OCI-LY1 (cell line): ENCODE data around the gene BIN2.

Experiments used
- H2AFZ ChIP-seq: fragments of 200-600 bp; sonication (generic), shearing (Covaris generic); 2 replicates; pipeline ENCODE4 v1.6.0; 2014; ENCODE audit warnings: antibody characterized with exemption, mild to moderate bottlenecking, low read length
- H3F3A ChIP-seq: fragments of 200-600 bp; sonication (generic), shearing (Covaris generic); 2 replicates; pipeline ENCODE4 v1.6.0; 2014; ENCODE audit warnings: mild to moderate bottlenecking, antibody characterized with exemption, low read length, moderate library complexity; ENCODE audit not compliant: insufficient read depth
- H3K27ac ChIP-seq: fragments of 200-600 bp; sonication (generic); 2 replicates; pipeline ENCODE4 v1.5.1; 2014; ENCODE audit warnings: low read length, mixed run types, mild to moderate bottlenecking, low read depth; ENCODE audit not compliant: poor library complexity, severe bottlenecking
- H3K27me3 ChIP-seq: fragments of 200-600 bp; sonication (generic); 2 replicates; pipeline ENCODE4 v1.6.0; 2014; ENCODE audit warnings: antibody characterized with exemption, mild to moderate bottlenecking, low read length, moderate library complexity; ENCODE audit not compliant: insufficient read depth
- H3K36me3 ChIP-seq: fragments of 200-600 bp; sonication (generic); 2 replicates; pipeline ENCODE4 v1.6.1; 2014; ENCODE audit warnings: mild to moderate bottlenecking, antibody characterized with exemption, low read length, moderate library complexity, mixed read lengths; ENCODE audit not compliant: insufficient read depth
- H3K4me1 ChIP-seq: fragments of 200-600 bp; sonication (generic); 2 replicates; pipeline ENCODE4 v1.5.1; 2014; ENCODE audit warnings: mild to moderate bottlenecking, low read length, moderate library complexity; ENCODE audit not compliant: insufficient read depth, severe bottlenecking
- H3K4me2 ChIP-seq: fragments of 200-600 bp; sonication (generic), shearing (Covaris generic); 2 replicates; pipeline ENCODE4 v1.6.1; 2014; ENCODE audit warnings: low read length
- H3K4me3 ChIP-seq: fragments of 200-600 bp; sonication (generic); 2 replicates; pipeline ENCODE4 v1.5.1; 2014; ENCODE audit warnings: low read length, low read depth, mild to moderate bottlenecking, mixed read lengths; ENCODE audit not compliant: poor library complexity, severe bottlenecking
- H3K79me2 ChIP-seq: fragments of 200-600 bp; shearing (Covaris generic); 2 replicates; pipeline ENCODE4 v1.6.1; 2016; ENCODE audit warnings: mixed run types, low read length, mixed read lengths; ENCODE audit not compliant: insufficient read depth
- H3K9ac ChIP-seq: fragments of 200-600 bp; sonication (generic), shearing (Covaris generic); 2 replicates; pipeline ENCODE4 v1.6.1; 2014; ENCODE audit warnings: mild to moderate bottlenecking, low read length, mixed read lengths
- H3K9me2 ChIP-seq: fragments of 200-600 bp; sonication (generic), shearing (Covaris generic); 2 replicates; pipeline ENCODE4 v1.6.1; 2014; ENCODE audit warnings: low read depth, mild to moderate bottlenecking, low read length, mixed read lengths
- H3K9me3 ChIP-seq: fragments of 200-600 bp; shearing (Covaris generic); 2 replicates; pipeline ENCODE4 v1.6.1; 2014; ENCODE audit warnings: low read length, mixed read lengths
- H4K20me1 ChIP-seq: fragments of 200-600 bp; sonication (generic), shearing (Covaris generic); 2 replicates; pipeline ENCODE4 v1.6.0; 2016; ENCODE audit warnings: mild to moderate bottlenecking, low read length; ENCODE audit not compliant: insufficient read depth
- EZH2 ChIP-seq: fragments of 200-600 bp; sonication (generic), shearing (Covaris generic); IDR thresholded peaks from 2 replicates; pipeline ENCODE4 v1.8.0; 2017; ENCODE audit warnings: borderline replicate concordance, mixed run types, mild to moderate bottlenecking, antibody characterized with exemption, low read length, moderate library complexity, mixed read lengths
- TF ChIP-seq, protein P1 (sequence below): fragments of 200-600 bp; sonication (generic), shearing (Covaris generic); IDR thresholded peaks from 2 replicates; pipeline ENCODE4 v1.5.1; 2017; ENCODE audit warnings: mild to moderate bottlenecking, antibody characterized with exemption, low read length, moderate library complexity, mixed read lengths

BIN2 gene

DNA sequence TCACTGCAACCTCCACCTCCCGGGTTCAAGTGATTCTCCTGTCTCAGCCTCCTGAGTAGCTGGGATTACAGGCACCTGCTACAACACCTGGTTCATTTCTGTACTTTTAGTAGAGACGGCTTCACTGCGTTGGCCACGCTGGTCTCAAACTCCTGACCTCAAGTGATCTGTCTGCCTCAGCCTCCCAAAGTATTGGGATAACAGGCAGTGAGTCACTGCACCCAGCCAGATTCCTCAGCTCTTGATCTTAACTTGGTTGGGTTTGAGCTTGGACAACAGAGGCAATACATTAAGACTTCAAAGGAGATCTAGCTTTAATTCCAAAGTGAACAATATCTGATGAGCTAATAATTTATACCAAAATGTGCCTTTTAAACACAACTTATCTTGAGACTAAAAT, 79.7 kb downstream of the BIN2 start:
- Histone ChIP-seq H3K27me3 (no peaks in the 10 kb centered on the region), H3K4me1 (peaks cover 14% of the 10 kb centered on the region), H3K27ac (no peak overlapping the region), H3F3A (no peaks in the 10 kb centered on the region), H3K9ac (no peak overlapping the region), H3K36me3 (peaks cover 44% of the 10 kb centered on the region), H2AFZ (no peak overlapping the region), H3K4me3 (no peak overlapping the region), H3K9me2 (no peaks in the 10 kb centered on the region), H3K4me2 (no peak overlapping the region), H3K9me3 (no peaks in the 10 kb centered on the region), H4K20me1 (no peaks in the 10 kb centered on the region), H3K79me2 (no peaks in the 10 kb centered on the region)
- no peak for TF ChIP-seq EZH2
- TF ChIP-seq, protein P1, sequence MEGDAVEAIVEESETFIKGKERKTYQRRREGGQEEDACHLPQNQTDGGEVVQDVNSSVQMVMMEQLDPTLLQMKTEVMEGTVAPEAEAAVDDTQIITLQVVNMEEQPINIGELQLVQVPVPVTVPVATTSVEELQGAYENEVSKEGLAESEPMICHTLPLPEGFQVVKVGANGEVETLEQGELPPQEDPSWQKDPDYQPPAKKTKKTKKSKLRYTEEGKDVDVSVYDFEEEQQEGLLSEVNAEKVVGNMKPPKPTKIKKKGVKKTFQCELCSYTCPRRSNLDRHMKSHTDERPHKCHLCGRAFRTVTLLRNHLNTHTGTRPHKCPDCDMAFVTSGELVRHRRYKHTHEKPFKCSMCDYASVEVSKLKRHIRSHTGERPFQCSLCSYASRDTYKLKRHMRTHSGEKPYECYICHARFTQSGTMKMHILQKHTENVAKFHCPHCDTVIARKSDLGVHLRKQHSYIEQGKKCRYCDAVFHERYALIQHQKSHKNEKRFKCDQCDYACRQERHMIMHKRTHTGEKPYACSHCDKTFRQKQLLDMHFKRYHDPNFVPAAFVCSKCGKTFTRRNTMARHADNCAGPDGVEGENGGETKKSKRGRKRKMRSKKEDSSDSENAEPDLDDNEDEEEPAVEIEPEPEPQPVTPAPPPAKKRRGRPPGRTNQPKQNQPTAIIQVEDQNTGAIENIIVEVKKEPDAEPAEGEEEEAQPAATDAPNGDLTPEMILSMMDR, result no peak

DNA sequence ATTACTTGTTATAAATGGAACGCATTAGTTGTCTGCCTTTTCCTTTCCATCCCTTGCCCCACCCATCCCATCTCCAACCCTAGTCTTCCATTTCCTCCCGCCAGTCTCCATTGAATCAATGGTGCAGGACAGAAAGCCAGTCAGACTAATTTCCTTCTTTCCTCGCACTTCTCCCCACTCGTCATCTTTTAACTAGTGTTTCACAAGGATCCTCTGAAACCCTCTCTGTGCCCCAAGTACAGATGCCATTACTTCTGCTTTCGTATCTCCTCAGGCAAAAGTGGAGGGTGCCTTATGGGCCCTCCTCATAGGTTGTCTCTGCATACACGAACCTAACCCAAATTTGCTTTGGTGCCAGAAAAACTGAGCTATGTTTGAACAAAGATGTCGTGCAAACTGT, 81.1 kb downstream of the BIN2 start:
- H3K36me3 ChIP-seq, result peaks cover 44% of the 10 kb centered on the region
- no peaks in the 10 kb centered on the region for H3K9me3 ChIP-seq
- H3K27me3 ChIP-seq, result no peaks in the 10 kb centered on the region
- H3K9ac ChIP-seq, result no peak overlapping the region
- H3K9me2 ChIP-seq, result no peaks in the 10 kb centered on the region
- H3K4me2 ChIP-seq, result no peak overlapping the region
- no peaks in the 10 kb centered on the region for H3K79me2 ChIP-seq
- H3K4me3 ChIP-seq, result no peak overlapping the region
- TF ChIP-seq EZH2, result no peak
- TF ChIP-seq, protein P1, result no peak
- no peak overlapping the region for H3K27ac ChIP-seq
- no peaks in the 10 kb centered on the region for H3F3A ChIP-seq
- no peak overlapping the region for H2AFZ ChIP-seq
- no peaks in the 10 kb centered on the region for H4K20me1 ChIP-seq
- H3K4me1 ChIP-seq, result peaks cover 19% of the 10 kb centered on the region

DNA sequence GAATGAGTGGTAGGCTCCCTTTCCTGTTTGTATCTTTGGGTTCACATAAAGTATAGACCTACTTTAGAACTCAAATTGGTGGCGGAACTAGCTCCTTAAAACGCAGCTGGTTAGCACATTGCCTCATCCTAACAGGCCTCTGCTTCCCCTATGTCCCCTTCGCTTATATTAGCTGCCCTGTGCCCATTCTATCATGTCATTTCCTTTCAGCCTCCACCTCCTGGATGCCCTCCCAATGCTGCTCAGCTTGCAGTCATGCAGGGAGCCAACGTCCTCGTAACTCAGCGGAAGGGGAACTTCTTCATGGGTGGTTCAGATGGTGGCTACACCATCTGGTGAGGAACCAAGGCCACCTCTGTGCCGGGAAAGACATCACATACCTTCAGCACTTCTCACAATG, 81.9 kb downstream of the BIN2 start:
- Histone ChIP-seq H3K4me2 (no peak overlapping the region), H2AFZ (no peak overlapping the region), H3K27me3 (no peaks in the 10 kb centered on the region), H3K79me2 (no peaks in the 10 kb centered on the region), H3K9ac (no peak overlapping the region), H4K20me1 (no peaks in the 10 kb centered on the region), H3K4me1 (peaks cover 21% of the 10 kb centered on the region), H3K9me3 (no peaks in the 10 kb centered on the region), H3K36me3 (peaks cover 44% of the 10 kb centered on the region), H3K9me2 (no peaks in the 10 kb centered on the region), H3F3A (no peaks in the 10 kb centered on the region), H3K4me3 (no peak overlapping the region), H3K27ac (no peak overlapping the region)
- TF ChIP-seq EZH2, result no peak
- TF ChIP-seq, protein P1, result no peak
